H1 (cell line): ENCODE results near the gene NDC80. TPM values are rescaled to one million over a fixed set of nuclear protein-coding genes. Genes with fewer than 3 reads are reported as not detected.

ENCODE experiments used
- NRF1 ChIP-seq: IDR thresholded peaks from 2 replicates; pipeline ENCODE4 v1.6.1; 2011; ENCODE audit warnings: mild to moderate bottlenecking, low read depth, low read length, improper control_type of control experiment
- RAD21 ChIP-seq, 2 experiments: IDR thresholded peaks in 1 of 2; conservative IDR thresholded peaks in 1 of 2; 2 replicates each; pipeline ENCODE4 v1.6.1; 2011; ENCODE audit warnings: low read depth in 2 of 2, low read length in 2 of 2, improper control_type of control experiment in 1 of 2, inconsistent platforms in 1 of 2, mild to moderate bottlenecking in 1 of 2, moderate library complexity in 1 of 2
- RXRA ChIP-seq: IDR thresholded peaks from 2 replicates; pipeline ENCODE4 v1.6.1; 2011; ENCODE audit warnings: low read depth, mild to moderate bottlenecking, low read length, moderate library complexity; ENCODE audit not compliant: insufficient read depth
- YY1 ChIP-seq: IDR thresholded peaks from 2 replicates; pipeline ENCODE4 v1.6.1; 2011; ENCODE audit warnings: low read depth, mild to moderate bottlenecking, low read length
- polyA plus RNA-seq, 7 experiments: library from polyadenylated mRNA; depleted of rRNA in 3 of 7; stranded (reverse) in 5 of 7; unstranded in 2 of 7; fragments of >200 nt in 5 of 7; fragments of 200-250 nt in 2 of 7; gene quantifications; 1 replicate in 5 of 7; 2 replicates in 1 of 7; 4 replicates in 1 of 7; pipeline versions ENCODE4 v1.2.1 to v1.2.3, GENCODE V29; 2011 to 2013; ENCODE audit warnings: missing spikeins in 2 of 7, mixed read lengths in 2 of 7
- total RNA-seq: library from RNA; stranded (reverse); fragmentation: NEBNext Ultra II Directional; extraction: Animal tissue kit (Norgen Biotek cat#: 25700); gene quantifications from 2 replicates; pipeline ENCODE4 v1.2.1, GENCODE V29; 2021
- TF ChIP-seq, protein P1 (sequence below): fragments of 300-600 bp; sonication (generic); IDR thresholded peaks from 2 replicates; pipeline ENCODE4 v1.7.1; 2012; ENCODE audit warnings: low read length, moderate library complexity, mild to moderate bottlenecking, inconsistent platforms; ENCODE audit not compliant: insufficient replicate concordance
- TF ChIP-seq, protein P2 (sequence below): IDR thresholded peaks from 2 replicates; pipeline ENCODE4 v1.6.1; 2011; ENCODE audit warnings: low read length, improper control_type of control experiment
- TF ChIP-seq, protein P3 (sequence below): IDR thresholded peaks from 2 replicates; pipeline ENCODE4 v1.6.1; 2012; ENCODE audit warnings: inconsistent platforms

The NDC80 gene
- total and polyA plus RNA-seq, 2 of the 8 experiments (the other 6 are each of a cell fraction or from before 2014, with no cell fraction given) = 11.0 to 45.0 TPM

DNA sequence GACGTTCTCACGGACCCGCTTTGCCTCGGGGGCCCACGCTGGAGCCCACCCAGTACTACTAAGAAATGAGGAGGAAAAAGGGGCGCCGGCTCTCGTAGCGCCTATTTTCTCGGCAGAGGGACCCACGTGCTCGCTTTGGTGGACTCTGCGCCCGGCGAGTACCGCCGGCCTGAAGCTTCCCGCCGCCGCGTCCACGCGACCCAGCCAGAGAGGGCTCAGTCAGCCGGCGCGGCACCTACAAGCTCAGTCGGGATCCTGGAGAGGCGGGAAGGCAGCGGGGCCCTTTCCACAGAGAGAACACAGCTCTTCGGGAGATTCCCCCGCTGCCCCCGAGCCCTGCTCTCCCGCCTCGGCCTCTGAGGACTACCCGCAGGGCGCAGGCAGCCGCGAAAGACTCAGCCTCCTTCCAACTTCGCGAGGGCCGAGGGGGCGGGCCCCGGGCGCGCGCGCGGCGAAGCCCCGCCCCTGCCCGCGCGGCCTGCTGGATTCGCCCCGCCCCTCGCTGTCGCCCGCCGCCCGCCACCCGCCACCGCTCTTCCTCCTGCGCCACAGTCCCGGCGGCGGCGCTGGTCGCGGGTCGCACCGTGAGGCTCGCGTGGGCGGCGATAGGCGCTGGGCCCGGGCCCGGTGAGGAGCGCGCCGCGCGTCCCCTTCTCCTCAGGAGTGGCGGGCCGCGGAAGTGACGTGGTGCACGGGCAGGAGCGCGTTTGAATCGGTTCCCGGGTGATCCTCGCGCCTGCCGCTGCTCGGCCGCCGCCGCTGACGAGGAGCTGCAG is 84.0 kb downstream of the NDC80 start, which contains the start of gene SMCHD1 (continued):
- TF ChIP-seq, protein P1, sequence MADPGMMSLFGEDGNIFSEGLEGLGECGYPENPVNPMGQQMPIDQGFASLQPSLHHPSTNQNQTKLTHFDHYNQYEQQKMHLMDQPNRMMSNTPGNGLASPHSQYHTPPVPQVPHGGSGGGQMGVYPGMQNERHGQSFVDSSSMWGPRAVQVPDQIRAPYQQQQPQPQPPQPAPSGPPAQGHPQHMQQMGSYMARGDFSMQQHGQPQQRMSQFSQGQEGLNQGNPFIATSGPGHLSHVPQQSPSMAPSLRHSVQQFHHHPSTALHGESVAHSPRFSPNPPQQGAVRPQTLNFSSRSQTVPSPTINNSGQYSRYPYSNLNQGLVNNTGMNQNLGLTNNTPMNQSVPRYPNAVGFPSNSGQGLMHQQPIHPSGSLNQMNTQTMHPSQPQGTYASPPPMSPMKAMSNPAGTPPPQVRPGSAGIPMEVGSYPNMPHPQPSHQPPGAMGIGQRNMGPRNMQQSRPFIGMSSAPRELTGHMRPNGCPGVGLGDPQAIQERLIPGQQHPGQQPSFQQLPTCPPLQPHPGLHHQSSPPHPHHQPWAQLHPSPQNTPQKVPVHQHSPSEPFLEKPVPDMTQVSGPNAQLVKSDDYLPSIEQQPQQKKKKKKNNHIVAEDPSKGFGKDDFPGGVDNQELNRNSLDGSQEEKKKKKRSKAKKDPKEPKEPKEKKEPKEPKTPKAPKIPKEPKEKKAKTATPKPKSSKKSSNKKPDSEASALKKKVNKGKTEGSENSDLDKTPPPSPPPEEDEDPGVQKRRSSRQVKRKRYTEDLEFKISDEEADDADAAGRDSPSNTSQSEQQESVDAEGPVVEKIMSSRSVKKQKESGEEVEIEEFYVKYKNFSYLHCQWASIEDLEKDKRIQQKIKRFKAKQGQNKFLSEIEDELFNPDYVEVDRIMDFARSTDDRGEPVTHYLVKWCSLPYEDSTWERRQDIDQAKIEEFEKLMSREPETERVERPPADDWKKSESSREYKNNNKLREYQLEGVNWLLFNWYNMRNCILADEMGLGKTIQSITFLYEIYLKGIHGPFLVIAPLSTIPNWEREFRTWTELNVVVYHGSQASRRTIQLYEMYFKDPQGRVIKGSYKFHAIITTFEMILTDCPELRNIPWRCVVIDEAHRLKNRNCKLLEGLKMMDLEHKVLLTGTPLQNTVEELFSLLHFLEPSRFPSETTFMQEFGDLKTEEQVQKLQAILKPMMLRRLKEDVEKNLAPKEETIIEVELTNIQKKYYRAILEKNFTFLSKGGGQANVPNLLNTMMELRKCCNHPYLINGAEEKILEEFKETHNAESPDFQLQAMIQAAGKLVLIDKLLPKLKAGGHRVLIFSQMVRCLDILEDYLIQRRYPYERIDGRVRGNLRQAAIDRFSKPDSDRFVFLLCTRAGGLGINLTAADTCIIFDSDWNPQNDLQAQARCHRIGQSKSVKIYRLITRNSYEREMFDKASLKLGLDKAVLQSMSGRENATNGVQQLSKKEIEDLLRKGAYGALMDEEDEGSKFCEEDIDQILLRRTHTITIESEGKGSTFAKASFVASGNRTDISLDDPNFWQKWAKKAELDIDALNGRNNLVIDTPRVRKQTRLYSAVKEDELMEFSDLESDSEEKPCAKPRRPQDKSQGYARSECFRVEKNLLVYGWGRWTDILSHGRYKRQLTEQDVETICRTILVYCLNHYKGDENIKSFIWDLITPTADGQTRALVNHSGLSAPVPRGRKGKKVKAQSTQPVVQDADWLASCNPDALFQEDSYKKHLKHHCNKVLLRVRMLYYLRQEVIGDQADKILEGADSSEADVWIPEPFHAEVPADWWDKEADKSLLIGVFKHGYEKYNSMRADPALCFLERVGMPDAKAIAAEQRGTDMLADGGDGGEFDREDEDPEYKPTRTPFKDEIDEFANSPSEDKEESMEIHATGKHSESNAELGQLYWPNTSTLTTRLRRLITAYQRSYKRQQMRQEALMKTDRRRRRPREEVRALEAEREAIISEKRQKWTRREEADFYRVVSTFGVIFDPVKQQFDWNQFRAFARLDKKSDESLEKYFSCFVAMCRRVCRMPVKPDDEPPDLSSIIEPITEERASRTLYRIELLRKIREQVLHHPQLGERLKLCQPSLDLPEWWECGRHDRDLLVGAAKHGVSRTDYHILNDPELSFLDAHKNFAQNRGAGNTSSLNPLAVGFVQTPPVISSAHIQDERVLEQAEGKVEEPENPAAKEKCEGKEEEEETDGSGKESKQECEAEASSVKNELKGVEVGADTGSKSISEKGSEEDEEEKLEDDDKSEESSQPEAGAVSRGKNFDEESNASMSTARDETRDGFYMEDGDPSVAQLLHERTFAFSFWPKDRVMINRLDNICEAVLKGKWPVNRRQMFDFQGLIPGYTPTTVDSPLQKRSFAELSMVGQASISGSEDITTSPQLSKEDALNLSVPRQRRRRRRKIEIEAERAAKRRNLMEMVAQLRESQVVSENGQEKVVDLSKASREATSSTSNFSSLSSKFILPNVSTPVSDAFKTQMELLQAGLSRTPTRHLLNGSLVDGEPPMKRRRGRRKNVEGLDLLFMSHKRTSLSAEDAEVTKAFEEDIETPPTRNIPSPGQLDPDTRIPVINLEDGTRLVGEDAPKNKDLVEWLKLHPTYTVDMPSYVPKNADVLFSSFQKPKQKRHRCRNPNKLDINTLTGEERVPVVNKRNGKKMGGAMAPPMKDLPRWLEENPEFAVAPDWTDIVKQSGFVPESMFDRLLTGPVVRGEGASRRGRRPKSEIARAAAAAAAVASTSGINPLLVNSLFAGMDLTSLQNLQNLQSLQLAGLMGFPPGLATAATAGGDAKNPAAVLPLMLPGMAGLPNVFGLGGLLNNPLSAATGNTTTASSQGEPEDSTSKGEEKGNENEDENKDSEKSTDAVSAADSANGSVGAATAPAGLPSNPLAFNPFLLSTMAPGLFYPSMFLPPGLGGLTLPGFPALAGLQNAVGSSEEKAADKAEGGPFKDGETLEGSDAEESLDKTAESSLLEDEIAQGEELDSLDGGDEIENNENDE = no peak
- TF ChIP-seq YY1 (no peak), NRF1 (no peak), RAD21 (IDR thresholded peaks at IDR 0.05 in 1 of 2, conservative IDR thresholded peaks at IDR 0.05 in 1 of 2; ENCODE audit: low read depth in 2 of 2, low read length in 2 of 2) (no peak), RXRA (no peak)
- TF ChIP-seq, protein P2, sequence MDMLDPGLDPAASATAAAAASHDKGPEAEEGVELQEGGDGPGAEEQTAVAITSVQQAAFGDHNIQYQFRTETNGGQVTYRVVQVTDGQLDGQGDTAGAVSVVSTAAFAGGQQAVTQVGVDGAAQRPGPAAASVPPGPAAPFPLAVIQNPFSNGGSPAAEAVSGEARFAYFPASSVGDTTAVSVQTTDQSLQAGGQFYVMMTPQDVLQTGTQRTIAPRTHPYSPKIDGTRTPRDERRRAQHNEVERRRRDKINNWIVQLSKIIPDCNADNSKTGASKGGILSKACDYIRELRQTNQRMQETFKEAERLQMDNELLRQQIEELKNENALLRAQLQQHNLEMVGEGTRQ = no peak
- TF ChIP-seq, protein P3, sequence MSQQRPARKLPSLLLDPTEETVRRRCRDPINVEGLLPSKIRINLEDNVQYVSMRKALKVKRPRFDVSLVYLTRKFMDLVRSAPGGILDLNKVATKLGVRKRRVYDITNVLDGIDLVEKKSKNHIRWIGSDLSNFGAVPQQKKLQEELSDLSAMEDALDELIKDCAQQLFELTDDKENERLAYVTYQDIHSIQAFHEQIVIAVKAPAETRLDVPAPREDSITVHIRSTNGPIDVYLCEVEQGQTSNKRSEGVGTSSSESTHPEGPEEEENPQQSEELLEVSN = peak; percentile 94
